Endothelial cell of umbilical vein (primary cell): Measurements from ENCODE around the gene FOXL2NB.

ENCODE experiments used
- CTCF ChIP-seq, 2 donors: IDR thresholded peaks; 1 replicate in 1 of 2; 2 replicates in 1 of 2; pipeline ENCODE4 v1.5.1; 2011; ENCODE audit warnings: low read length in 2 of 2, mild to moderate bottlenecking in 2 of 2, moderate library complexity in 2 of 2, control low read depth in 1 of 2, inconsistent platforms in 1 of 2, low read depth in 1 of 2; ENCODE audit not compliant: insufficient read depth in 1 of 2; ENCODE audit errors: extremely low read depth in 1 of 2
- EZH2 ChIP-seq: IDR thresholded peaks from 2 replicates; pipeline ENCODE4 v1.6.1; 2012; ENCODE audit warnings: borderline replicate concordance, low read depth, mild to moderate bottlenecking, moderate library complexity, low read length, inconsistent platforms; ENCODE audit not compliant: severe bottlenecking
- FOS ChIP-seq: IDR thresholded peaks from 2 replicates; pipeline ENCODE4 v1.6.1; 2011; ENCODE audit warnings: mild to moderate bottlenecking, low read length, moderate library complexity, borderline replicate concordance; ENCODE audit not compliant: insufficient read depth
- JUN ChIP-seq: IDR thresholded peaks from 2 replicates; pipeline ENCODE4 v1.6.1; 2011; ENCODE audit warnings: borderline replicate concordance, low read depth; ENCODE audit not compliant: insufficient read length, insufficient read depth
- MAX ChIP-seq: IDR thresholded peaks from 2 replicates; pipeline ENCODE4 v1.6.1; 2011; ENCODE audit not compliant: insufficient read depth, insufficient read length
- MYC ChIP-seq: IDR thresholded peaks from one replicate; pipeline ENCODE4 v1.6.1; 2011; ENCODE audit warnings: mild to moderate bottlenecking, low read depth, low read length
- POLR2A ChIP-seq: IDR thresholded peaks from 2 replicates; pipeline ENCODE4 v1.6.1; 2012; ENCODE audit warnings: low read depth, mild to moderate bottlenecking, control low read depth, low read length
- POLR2AphosphoS5 ChIP-seq: IDR thresholded peaks from 2 replicates; pipeline ENCODE4 v1.6.1; 2012; ENCODE audit warnings: low read depth, mild to moderate bottlenecking, control low read depth, low read length, moderate library complexity; ENCODE audit not compliant: insufficient read depth

GRCh38 chr3:138936741-138937689, 10.0 kb upstream of the FOXL2NB start:
- TF ChIP-seq CTCF (IDR thresholded peaks at IDR 0.05; ENCODE audit: extremely low read depth in 1 of 2, insufficient read depth in 1 of 2, low read depth in 1 of 2, low read length in 2 of 2) (no peak), EZH2 (peak; percentile 95), POLR2AphosphoS5 (no peak), POLR2A (no peak), MYC (no peak), JUN (no peak), FOS (no peak), MAX (no peak)
